HepG2 (cell line): ENCODE measurements around the gene FSD1. TPM values are rescaled to one million over a fixed set of nuclear protein-coding genes. Genes with fewer than 3 reads are reported as not detected.
A peak's percentile ranks its signal among the peaks of the same experiment; 100 is the strongest.

Experiments
- ATAC-seq: fragments of 200-7000 bp; cut with Tn5 transposase; 3 replicates; pipeline ENCODE4 v1.9.1; 2020; ENCODE audit warnings: mild to moderate bottlenecking, moderate library complexity
- BruUV-seq: library from RNA; stranded (reverse); fragments of 400-500 nt; replicated peaks from 2 replicates; lab custom pipeline; 2021; lab: Mats Ljungman, UMichigan
- CTCF ChIA-PET: fragments of 300-600 bp; formaldehyde crosslinking; extraction: SDS; loops from one replicate; lab custom pipeline; 2021; ENCODE audit warnings: low total read pairs, inconsistent platforms, low intra/inter-chr PET ratio; lab: Yijun Ruan, JAX
- POLR2A ChIA-PET: fragments of 350-600 bp; sonication (Branson Sonifier 250); formaldehyde crosslinking; loops from one replicate; lab custom pipeline; 2020; ENCODE audit warnings: antibody characterized with exemption, inconsistent platforms; lab: Yijun Ruan, JAX
- DNase-seq: peaks from one replicate; pipeline ENCODE4 v3.0.0-alpha.2; 2015; ENCODE audit warnings: low spot score
- FAIRE-seq: peaks from 3 replicates; lab custom pipeline; 2011; peaks lifted over from hg19 to GRCh38; lab: Jason Lieb, UNC
- H2AFZ ChIP-seq: one replicate; pipeline ENCODE4 v1.6.1; 2011; ENCODE audit warnings: low read length, inconsistent platforms
- H3K27ac ChIP-seq: fragments of 300-600 bp; 3 replicates; pipeline ENCODE4 v1.8.0; 2011; ENCODE audit warnings: mixed run types, mild to moderate bottlenecking, mixed read lengths, low read length, inconsistent platforms; ENCODE audit not compliant: insufficient read depth; ENCODE audit errors: extremely low read length
- H3K27me3 ChIP-seq, 2 experiments: fragments of 200-600 bp in 1 of 2; 2 replicates in 1 of 2; 3 replicates in 1 of 2; pipeline versions ENCODE4 v1.6.0 to v1.8.0; 2011; ENCODE audit warnings: low read length in 2 of 2, mild to moderate bottlenecking in 2 of 2, moderate library complexity in 2 of 2, inconsistent platforms in 1 of 2; ENCODE audit not compliant: insufficient read depth in 2 of 2, control insufficient read depth in 1 of 2
- H3K36me3 ChIP-seq, 2 experiments: fragments of 200-600 bp in 1 of 2; replicated peaks in 1 of 2; 2 replicates in 1 of 2; 3 replicates in 1 of 2; pipeline versions ENCODE4 v1.5.1 to v1.8.0; 2011; ENCODE audit warnings: low read length in 2 of 2, inconsistent platforms in 1 of 2; ENCODE audit not compliant: insufficient read depth in 2 of 2, control insufficient read depth in 1 of 2
- H3K4me1 ChIP-seq: 2 replicates; pipeline ENCODE4 v1.5.1; 2012; ENCODE audit warnings: low read length, inconsistent platforms; ENCODE audit not compliant: insufficient read depth
- H3K4me2 ChIP-seq: 2 replicates; pipeline ENCODE4 v1.6.0; 2011; ENCODE audit warnings: low read depth, low read length, inconsistent platforms
- H3K4me3 ChIP-seq, 3 experiments: fragments of 200-600 bp in 1 of 3; sonication (generic), shearing (Covaris generic) in 1 of 3; replicated peaks in 1 of 3; 2 replicates each; pipeline ENCODE4 v1.5.1; 2011 to 2016; ENCODE audit warnings: low read length in 3 of 3, inconsistent platforms in 2 of 3, low read depth in 2 of 3, mild to moderate bottlenecking in 2 of 3, control low read depth in 1 of 3, mixed read lengths in 1 of 3; ENCODE audit not compliant: insufficient read depth in 1 of 3
- H3K79me2 ChIP-seq: one replicate; pipeline ENCODE4 v1.6.1; 2011; ENCODE audit warnings: low read length, inconsistent platforms; ENCODE audit not compliant: insufficient read depth
- H3K9ac ChIP-seq: 2 replicates; pipeline ENCODE4 v1.6.0; 2011; ENCODE audit warnings: mild to moderate bottlenecking, low read depth, low read length, inconsistent platforms; ENCODE audit not compliant: insufficient read depth
- H3K9me3 ChIP-seq: 2 replicates; pipeline ENCODE4 v1.5.1; 2012; ENCODE audit warnings: mild to moderate bottlenecking, low read length
- H4K20me1 ChIP-seq: 2 replicates; pipeline ENCODE4 v1.6.0; 2011; ENCODE audit warnings: inconsistent platforms, mild to moderate bottlenecking, low read length, moderate library complexity; ENCODE audit not compliant: insufficient read depth
- CREB1 ChIP-seq, 2 experiments: fragments of 450-650 bp in 1 of 2; IDR thresholded peaks; 2 replicates each; pipeline ENCODE4 v1.6.1; 2016 to 2017; ENCODE audit warnings: control low read depth in 1 of 2, mild to moderate bottlenecking in 1 of 2, missing compliant biosample characterization in 1 of 2, missing genetic modification characterization in 1 of 2
- EP300 ChIP-seq, 3 experiments: sonication (generic) in 1 of 3; formaldehyde crosslinking in 1 of 3; IDR thresholded peaks; 2 replicates each; pipeline versions ENCODE4 v1.5.1 to v1.6.1; 2011 to 2020; ENCODE audit warnings: low read depth in 2 of 3, low read length in 2 of 3, borderline replicate concordance in 1 of 3, improper control_type of control experiment in 1 of 3, mild to moderate bottlenecking in 1 of 3, missing genetic modification reagents in 1 of 3, moderate library complexity in 1 of 3
- FOXC1 ChIP-seq: sonication (generic); formaldehyde crosslinking; IDR thresholded peaks from 2 replicates; pipeline ENCODE4 v1.8.0; 2022; ENCODE audit warnings: mild to moderate bottlenecking, missing genetic modification reagents, borderline replicate concordance
- GATA4 ChIP-seq: sonication (generic); IDR thresholded peaks from 2 replicates; pipeline ENCODE4 v1.6.1; 2016; ENCODE audit warnings: antibody characterized with exemption, low read depth, borderline replicate concordance
- HIVEP1 ChIP-seq: sonication (generic); formaldehyde crosslinking; IDR thresholded peaks from 2 replicates; pipeline ENCODE4 v1.4.0; 2020; ENCODE audit warnings: mild to moderate bottlenecking, missing genetic modification reagents
- IKZF1 ChIP-seq: fragments of 450-650 bp; IDR thresholded peaks from 2 replicates; pipeline ENCODE4 v1.7.1; 2016
- IRX3 ChIP-seq: sonication (generic); formaldehyde crosslinking; IDR thresholded peaks from 2 replicates; pipeline ENCODE4 v1.8.1; 2023; ENCODE audit warnings: mild to moderate bottlenecking, low read depth, missing genetic modification reagents, borderline replicate concordance
- NKX3-1 ChIP-seq: sonication (generic); formaldehyde crosslinking; IDR thresholded peaks from 2 replicates; pipeline ENCODE4 v1.5.0; 2020; ENCODE audit warnings: missing genetic modification reagents
- NONO ChIP-seq, 2 experiments: fragments of 450-650 bp in 1 of 2; sonication (generic) in 1 of 2; formaldehyde crosslinking in 1 of 2; IDR thresholded peaks in 1 of 2; conservative IDR thresholded peaks in 1 of 2; 2 replicates each; pipeline versions ENCODE4 v1.6.1 to v1.8.0; 2017 to 2022; ENCODE audit warnings: mild to moderate bottlenecking in 1 of 2, missing genetic modification reagents in 1 of 2, moderate library complexity in 1 of 2
- PBX3 ChIP-seq: sonication (generic); formaldehyde crosslinking; IDR thresholded peaks from 2 replicates; pipeline ENCODE4 v1.8.1; 2023; ENCODE audit warnings: missing genetic modification reagents, inconsistent platforms, borderline replicate concordance
- SIN3A ChIP-seq: IDR thresholded peaks from 2 replicates; pipeline ENCODE4 v1.6.1; 2011; ENCODE audit warnings: low read depth, mild to moderate bottlenecking, control low read depth, low read length, borderline replicate concordance
- SMYD3 ChIP-seq: sonication (generic); formaldehyde crosslinking; IDR thresholded peaks from 2 replicates; pipeline ENCODE4 v1.8.1; 2023; ENCODE audit warnings: mild to moderate bottlenecking, missing genetic modification reagents
- SRSF9 ChIP-seq: fragments of 200-400 bp; formaldehyde crosslinking; IDR thresholded peaks from 2 replicates; pipeline ENCODE4 v1.6.1; 2018; ENCODE audit warnings: borderline replicate concordance, mild to moderate bottlenecking, low read depth, low read length; ENCODE audit not compliant: insufficient read depth, poor library complexity, severe bottlenecking
- ZBTB21 ChIP-seq: sonication (generic); formaldehyde crosslinking; IDR thresholded peaks from 2 replicates; pipeline ENCODE4 v1.4.0; 2020; ENCODE audit warnings: missing genetic modification reagents
- ZMYM4 ChIP-seq: sonication (generic); formaldehyde crosslinking; IDR thresholded peaks from 2 replicates; pipeline ENCODE4 v1.8.1; 2023; ENCODE audit warnings: mild to moderate bottlenecking, missing genetic modification reagents
- ZNF430 ChIP-seq: sonication (generic); formaldehyde crosslinking; IDR thresholded peaks from 2 replicates; pipeline ENCODE4 v1.9.0; 2021; ENCODE audit warnings: mild to moderate bottlenecking, missing genetic modification reagents
- ZNF550 ChIP-seq: sonication (generic); formaldehyde crosslinking; IDR thresholded peaks from 2 replicates; pipeline ENCODE4 v1.4.0; 2020; ENCODE audit warnings: mild to moderate bottlenecking, missing genetic modification reagents, borderline replicate concordance
- ZNF7 ChIP-seq: IDR thresholded peaks from 2 replicates; pipeline ENCODE4 v1.6.1; 2016; ENCODE audit warnings: missing biosample characterization, missing genetic modification reagents
- ZNF709 ChIP-seq: sonication (generic); formaldehyde crosslinking; IDR thresholded peaks from 2 replicates; pipeline ENCODE4 v1.5.0; 2020; ENCODE audit warnings: mild to moderate bottlenecking, missing genetic modification reagents
- ZNF816 ChIP-seq: sonication (generic); formaldehyde crosslinking; IDR thresholded peaks from 2 replicates; pipeline ENCODE4 v1.8.0; 2022; ENCODE audit warnings: missing genetic modification reagents, mild to moderate bottlenecking, borderline replicate concordance
- WGBS: methylation state at CpG from one replicate; pipeline ENCODE4 v1.1.6; 2017; ENCODE audit warnings: low lambda C conversion rate; 5-methylcytosine and 5-hydroxymethylcytosine counted together
- in situ Hi-C: cut with HindIII; loops from 2 replicates; pipeline ENCODE4 v1.10.0; 2017; ENCODE audit warnings: low pct_unique_long_range_greater_than_20kb; ENCODE audit not compliant: extremely low pct_ligation_motif_present
- intact Hi-C: fragments of 100-400 bp; cut with micrococcal nuclease; formaldehyde crosslinking; loops from one replicate; pipeline ENCODE4 v1.10.0; 2022; ENCODE audit not compliant: unreplicated experiment
- polyA plus RNA-seq, 8 experiments: library from polyadenylated mRNA; depleted of rRNA in 3 of 8; stranded (reverse) in 7 of 8; unstranded in 1 of 8; fragments of >200 nt; fragmentation: Illumina TruSeq in 4 of 8; extraction: Trizol in 4 of 8; gene quantifications; 2 replicates each; pipeline versions ENCODE4 v1.2.1 to v1.2.3, GENCODE V29; 2011 to 2016; ENCODE audit warnings: low read depth in 4 of 8, missing spikeins in 1 of 8, mixed read lengths in 1 of 8; ENCODE audit not compliant: insufficient read depth in 1 of 8
- total RNA-seq, 5 experiments: library from RNA; depleted of rRNA; stranded (reverse); fragments of >200 nt; fragmentation: Illumina TruSeq; extraction: Trizol; gene quantifications; 2 replicates each; pipeline ENCODE4 v1.2.3, GENCODE V29; 2016; ENCODE audit warnings: low read depth in 1 of 5
- TF ChIP-seq, protein P1 (sequence below): sonication (generic); formaldehyde crosslinking; IDR thresholded peaks from 2 replicates; pipeline ENCODE4 v1.8.1; 2023; ENCODE audit warnings: missing genetic modification reagents, mild to moderate bottlenecking, borderline replicate concordance
- TF ChIP-seq, protein P2 (sequence below): sonication (generic); formaldehyde crosslinking; IDR thresholded peaks from 2 replicates; pipeline ENCODE4 v1.5.0; 2020; ENCODE audit warnings: missing genetic modification reagents, mild to moderate bottlenecking, borderline replicate concordance

FSD1 gene
- total and polyA plus RNA-seq, 2 of the 13 experiments (the other 11 are each of a cell fraction or from before 2014, with no cell fraction given) = 0.29 to 0.66 TPM

DNA sequence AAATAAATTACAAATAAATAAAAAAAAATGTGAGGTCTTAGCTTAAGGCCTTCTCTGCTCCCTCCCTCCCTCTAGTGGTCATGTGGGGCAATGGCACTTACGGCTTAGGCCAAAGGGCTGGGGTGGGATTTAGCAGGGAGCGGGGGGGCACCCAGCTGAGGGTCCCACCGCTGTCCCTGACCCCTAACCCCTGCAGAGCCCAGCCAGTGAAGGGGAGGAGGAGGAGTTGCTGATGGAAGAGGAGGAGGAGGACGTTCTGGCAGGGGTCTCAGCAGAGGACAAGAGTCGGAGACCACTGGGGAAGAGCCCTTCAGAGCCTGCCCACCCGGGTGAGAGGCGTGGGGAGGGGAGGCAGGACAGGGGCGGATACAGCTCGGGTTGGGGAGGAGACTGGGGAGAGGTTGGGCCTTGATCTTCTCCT, 48.3 kb downstream of the FSD1 start:
- H3K27ac ChIP-seq = no peak overlapping the region
- intact Hi-C loops = loop anchor here (1.0 kb wide), 1 partner anchor 85 kb away; no protein-coding TSS in a partner anchor
- H3K4me3 ChIP-seq = no peak overlapping the region
- peak; percentile 47 for DNase-seq
- no peak overlapping the region for H2AFZ ChIP-seq
- in situ Hi-C loops = loop anchor here (5.0 kb wide), 1 partner anchor 85 kb away; no protein-coding TSS in a partner anchor
- H4K20me1 ChIP-seq = no peaks in the 10 kb centered on the region
- H3K9me3 ChIP-seq = no peaks in the 10 kb centered on the region
- CTCF ChIA-PET = interaction anchor here (0.6 to 3.1 kb wide), 3 partner anchors 83 to 120 kb away, joined by 3 to 41 read pairs (median 3); no protein-coding TSS in a partner anchor
- no peak overlapping the region for H3K9ac ChIP-seq
- 59% methylated on average over 9 of the region's 9 CpGs for WGBS
- H3K27me3 ChIP-seq = no peaks in the 10 kb centered on the region
- no TSS peak for BruUV-seq
- no peak overlapping the region for H3K4me2 ChIP-seq
- no peaks in the 10 kb centered on the region for H3K79me2 ChIP-seq
- no peaks in the 10 kb centered on the region for H3K4me1 ChIP-seq
- peak; percentile 22; the same call in 2 of the 3 replicates for ATAC-seq
- peak; percentile 42 for FAIRE-seq
- POLR2A ChIA-PET = interaction anchor here (1.0 to 1.9 kb wide), 7 partner anchors 10 to 118 kb away, joined by 3 to 22 read pairs (median 5); partner anchors contain the start of genes MPND and SHD
- peaks cover 0 to 7% of the 10 kb centered on the region in 2 experiments; a peak in 1 of 5 replicates for H3K36me3 ChIP-seq
- no peak for TF ChIP-seq ZNF430
- no peak for TF ChIP-seq GATA4
- TF ChIP-seq SIN3A = no peak
- TF ChIP-seq EP300 (IDR thresholded peaks at IDR 0.05; ENCODE audit: low read depth in 2 of 2, low read length in 2 of 2) = no peak
- TF ChIP-seq EP300 (CRISPR knock-in tag; IDR thresholded peaks at IDR 0.05; ENCODE audit: borderline replicate concordance) = no peak
- TF ChIP-seq PBX3 (CRISPR knock-in tag) = no peak
- TF ChIP-seq IRX3 (CRISPR knock-in tag) = no peak
- TF ChIP-seq ZBTB21 (CRISPR knock-in tag) = no peak
- TF ChIP-seq SMYD3 (CRISPR knock-in tag) = no peak
- no peak for TF ChIP-seq ZNF550 (CRISPR knock-in tag)
- no peak for TF ChIP-seq CREB1 (IDR thresholded peaks at IDR 0.05)
- no peak for TF ChIP-seq CREB1 (CRISPR knock-in tag; IDR thresholded peaks at IDR 0.05)
- no peak for TF ChIP-seq IKZF1
- TF ChIP-seq ZMYM4 (CRISPR knock-in tag) = no peak
- TF ChIP-seq ZNF816 (CRISPR knock-in tag) = no peak
- no peak for TF ChIP-seq FOXC1
- no peak for TF ChIP-seq ZNF7 (CRISPR knock-in tag)
- TF ChIP-seq NKX3-1 (CRISPR knock-in tag) = no peak
- no peak for TF ChIP-seq SRSF9
- TF ChIP-seq NONO (IDR thresholded peaks at IDR 0.05) = no peak
- no peak for TF ChIP-seq NONO (CRISPR knock-in tag; conservative IDR thresholded peaks at IDR 0.05)
- no peak for TF ChIP-seq ZNF709 (CRISPR knock-in tag)
- TF ChIP-seq, protein P1, sequence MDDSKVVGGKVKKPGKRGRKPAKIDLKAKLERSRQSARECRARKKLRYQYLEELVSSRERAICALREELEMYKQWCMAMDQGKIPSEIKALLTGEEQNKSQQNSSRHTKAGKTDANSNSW (CRISPR knock-in tag) = no peak
- TF ChIP-seq, protein P2, sequence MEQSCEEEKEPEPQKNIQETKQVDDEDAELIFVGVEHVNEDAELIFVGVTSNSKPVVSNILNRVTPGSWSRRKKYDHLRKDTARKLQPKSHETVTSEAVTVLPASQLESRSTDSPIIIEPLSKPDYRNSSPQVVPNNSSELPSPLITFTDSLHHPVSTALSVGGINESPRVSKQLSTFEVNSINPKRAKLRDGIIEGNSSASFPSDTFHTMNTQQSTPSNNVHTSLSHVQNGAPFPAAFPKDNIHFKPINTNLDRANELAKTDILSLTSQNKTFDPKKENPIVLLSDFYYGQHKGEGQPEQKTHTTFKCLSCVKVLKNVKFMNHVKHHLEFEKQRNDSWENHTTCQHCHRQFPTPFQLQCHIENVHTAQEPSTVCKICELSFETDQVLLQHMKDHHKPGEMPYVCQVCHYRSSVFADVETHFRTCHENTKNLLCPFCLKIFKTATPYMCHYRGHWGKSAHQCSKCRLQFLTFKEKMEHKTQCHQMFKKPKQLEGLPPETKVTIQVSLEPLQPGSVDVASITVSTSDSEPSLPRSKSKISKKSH (CRISPR knock-in tag) = no peak
- TF ChIP-seq HIVEP1 = no peak
